ENCODE measurements around the gene TEAD4. TPM values are rescaled to one million over a fixed set of nuclear protein-coding genes. Genes with fewer than 3 reads are reported as not detected.

TEAD4 gene
- total and polyA plus RNA-seq, 9 donors: 35.5 to 103 (median 86.2) TPM

- Histone ChIP-seq H3K27me3 (ENCODE audit: control insufficient read depth, insufficient read depth, low read length) (no peaks in the 10 kb centered on the region), H3K27ac (ENCODE audit: low read length) (no peak overlapping the region), H3K4me3 (ENCODE audit: low read length) (no peak overlapping the region), H3K36me3 (ENCODE audit: control insufficient read depth, insufficient read depth, low read length) (peaks cover 44% of the 10 kb centered on the region), H3K4me1 (ENCODE audit: control insufficient read depth, insufficient read depth, low read length) (peaks cover 53% of the 10 kb centered on the region), H3K9me3 (replicated peaks; ENCODE audit: control insufficient read depth, low read depth, low read length) (no peaks in the 10 kb centered on the region)
- DNase-seq: no peak
- 54% methylated on average over 6 of the region's 16 CpGs for WGBS (ENCODE audit: insufficient coverage)
Measured at GRCh38 chr12:3035815-3036702, 76.9 kb downstream of the TEAD4 start.

- H3K4me1 ChIP-seq (ENCODE audit: control insufficient read depth, insufficient read depth, low read length): peaks cover 48% of the 10 kb centered on the region
- no peak overlapping the region for H3K27ac ChIP-seq (ENCODE audit: low read length)
- WGBS (ENCODE audit: insufficient coverage): 80% methylated on average over 7 of the region's 12 CpGs
- H3K27me3 ChIP-seq (ENCODE audit: control insufficient read depth, insufficient read depth, low read length): no peaks in the 10 kb centered on the region
- H3K4me3 ChIP-seq (ENCODE audit: low read length): no peak overlapping the region
- DNase-seq: no peak
- peaks cover 37% of the 10 kb centered on the region for H3K36me3 ChIP-seq (ENCODE audit: control insufficient read depth, insufficient read depth, low read length)
- no peaks in the 10 kb centered on the region for H3K9me3 ChIP-seq (replicated peaks; ENCODE audit: control insufficient read depth, low read depth, low read length)
Measured at GRCh38 chr12:3036901-3037600, 77.9 kb downstream of the TEAD4 start.

GRCh38 chr12:3038166-3038565, 79.0 kb downstream of the TEAD4 start:
- 77% methylated on average over 7 of the region's 7 CpGs for WGBS (ENCODE audit: insufficient coverage)
- peaks cover 36% of the 10 kb centered on the region for H3K36me3 ChIP-seq (ENCODE audit: control insufficient read depth, insufficient read depth, low read length)
- no peaks in the 10 kb centered on the region for H3K27me3 ChIP-seq (ENCODE audit: control insufficient read depth, insufficient read depth, low read length)
- peaks cover 40% of the 10 kb centered on the region for H3K4me1 ChIP-seq (ENCODE audit: control insufficient read depth, insufficient read depth, low read length)
- no peak for DNase-seq
- H3K27ac ChIP-seq (ENCODE audit: low read length): no peak overlapping the region
- no peaks in the 10 kb centered on the region for H3K9me3 ChIP-seq (replicated peaks; ENCODE audit: control insufficient read depth, low read depth, low read length)
- H3K4me3 ChIP-seq (ENCODE audit: low read length): no peak overlapping the region

GRCh38 chr12:3038926-3039510, 79.8 kb downstream of the TEAD4 start:
- Histone ChIP-seq H3K27me3 (ENCODE audit: control insufficient read depth, insufficient read depth, low read length) (no peaks in the 10 kb centered on the region), H3K4me3 (ENCODE audit: low read length) (no peak overlapping the region), H3K27ac (ENCODE audit: low read length) (no peak overlapping the region), H3K9me3 (replicated peaks; ENCODE audit: control insufficient read depth, low read depth, low read length) (no peaks in the 10 kb centered on the region), H3K36me3 (ENCODE audit: control insufficient read depth, insufficient read depth, low read length) (peaks cover 39% of the 10 kb centered on the region), H3K4me1 (ENCODE audit: control insufficient read depth, insufficient read depth, low read length) (peaks cover 35% of the 10 kb centered on the region)
- 83% methylated on average over 8 of the region's 11 CpGs for WGBS (ENCODE audit: insufficient coverage)
- DNase-seq: no peak

GRCh38 chr12:3040026-3040656, 80.9 kb downstream of the TEAD4 start:
- DNase-seq: no peak
- H3K4me3 ChIP-seq (ENCODE audit: low read length): no peak overlapping the region
- no peaks in the 10 kb centered on the region for H3K9me3 ChIP-seq (replicated peaks; ENCODE audit: control insufficient read depth, low read depth, low read length)
- H3K27me3 ChIP-seq (ENCODE audit: control insufficient read depth, insufficient read depth, low read length): no peaks in the 10 kb centered on the region
- H3K4me1 ChIP-seq (ENCODE audit: control insufficient read depth, insufficient read depth, low read length): peaks cover 33% of the 10 kb centered on the region
- peaks cover 39% of the 10 kb centered on the region for H3K36me3 ChIP-seq (ENCODE audit: control insufficient read depth, insufficient read depth, low read length)
- WGBS (ENCODE audit: insufficient coverage): 74% methylated on average over 5 of the region's 15 CpGs
- no peak overlapping the region for H3K27ac ChIP-seq (ENCODE audit: low read length)

- no peak overlapping the region for H3K27ac ChIP-seq (ENCODE audit: low read length)
- H3K9me3 ChIP-seq (replicated peaks; ENCODE audit: control insufficient read depth, low read depth, low read length): no peaks in the 10 kb centered on the region
- DNase-seq: no peak
- peaks cover 39% of the 10 kb centered on the region for H3K36me3 ChIP-seq (ENCODE audit: control insufficient read depth, insufficient read depth, low read length)
- H3K27me3 ChIP-seq (ENCODE audit: control insufficient read depth, insufficient read depth, low read length): no peaks in the 10 kb centered on the region
- H3K4me3 ChIP-seq (ENCODE audit: low read length): no peak overlapping the region
- peaks cover 33% of the 10 kb centered on the region for H3K4me1 ChIP-seq (ENCODE audit: control insufficient read depth, insufficient read depth, low read length)
- 88% methylated on average over 25 of the region's 29 CpGs for WGBS (ENCODE audit: insufficient coverage)
Measured at GRCh38 chr12:3040663-3041544, 81.7 kb downstream of the TEAD4 start.

- H3K9me3 ChIP-seq (replicated peaks; ENCODE audit: control insufficient read depth, low read depth, low read length): no peaks in the 10 kb centered on the region
- DNase-seq: peak; percentile 82
- WGBS (ENCODE audit: insufficient coverage): 66% methylated on average over 9 of the region's 11 CpGs
- H3K27me3 ChIP-seq (ENCODE audit: control insufficient read depth, insufficient read depth, low read length): peaks cover 2% of the 10 kb centered on the region
- H3K36me3 ChIP-seq (ENCODE audit: control insufficient read depth, insufficient read depth, low read length): peaks cover 37% of the 10 kb centered on the region
- peak overlapping the region; percentile 5 for H3K27ac ChIP-seq (ENCODE audit: low read length)
- no peak overlapping the region for H3K4me3 ChIP-seq (ENCODE audit: low read length)
- peaks cover 33% of the 10 kb centered on the region for H3K4me1 ChIP-seq (ENCODE audit: control insufficient read depth, insufficient read depth, low read length)
Measured at GRCh38 chr12:3041558-3042164, 82.5 kb downstream of the TEAD4 start.

GRCh38 chr12:3042394-3042793, 83.2 kb downstream of the TEAD4 start:
- peaks cover 2% of the 10 kb centered on the region for H3K27me3 ChIP-seq (ENCODE audit: control insufficient read depth, insufficient read depth, low read length)
- no peak overlapping the region for H3K4me3 ChIP-seq (ENCODE audit: low read length)
- 51% methylated on average over 6 of the region's 8 CpGs for WGBS (ENCODE audit: insufficient coverage)
- DNase-seq: peak; percentile 55
- H3K36me3 ChIP-seq (ENCODE audit: control insufficient read depth, insufficient read depth, low read length): peaks cover 35% of the 10 kb centered on the region
- peak overlapping the region; percentile 5 for H3K27ac ChIP-seq (ENCODE audit: low read length)
- H3K4me1 ChIP-seq (ENCODE audit: control insufficient read depth, insufficient read depth, low read length): peaks cover 37% of the 10 kb centered on the region
- no peaks in the 10 kb centered on the region for H3K9me3 ChIP-seq (replicated peaks; ENCODE audit: control insufficient read depth, low read depth, low read length)

- H3K27ac ChIP-seq (ENCODE audit: low read length): no peak overlapping the region
- H3K4me1 ChIP-seq (ENCODE audit: control insufficient read depth, insufficient read depth, low read length): peaks cover 42% of the 10 kb centered on the region
- WGBS (ENCODE audit: insufficient coverage): 90% methylated on average over 3 of the region's 4 CpGs
Measured at GRCh38 chr12:3042826-3043225, 83.6 kb downstream of the TEAD4 start.

More at GRCh38 chr12:3042826-3043225, 83.6 kb downstream of the TEAD4 start:
- Histone ChIP-seq H3K4me3 (ENCODE audit: low read length) (no peak overlapping the region), H3K9me3 (replicated peaks; ENCODE audit: control insufficient read depth, low read depth, low read length) (no peaks in the 10 kb centered on the region), H3K27me3 (ENCODE audit: control insufficient read depth, insufficient read depth, low read length) (peaks cover 2% of the 10 kb centered on the region), H3K36me3 (ENCODE audit: control insufficient read depth, insufficient read depth, low read length) (peaks cover 33% of the 10 kb centered on the region)
- no peak for DNase-seq

All from muscle of leg (tissue), 11 donors.